Lower leg skin (tissue), 3 donors: Measurements from ENCODE around the gene THYN1.

Source experiments
- CTCF ChIP-seq, 3 donors: fragments of 450-650 bp; IDR thresholded peaks; one replicate each; pipeline ENCODE4 v1.5.1; 2016; ENCODE audit warnings: antibody characterized with exemption in 3 of 3, mild to moderate bottlenecking in 3 of 3, moderate library complexity in 2 of 3
- POLR2A ChIP-seq, 2 donors: fragments of 450-650 bp; IDR thresholded peaks; one replicate each; pipeline ENCODE4 v1.6.1; 2016 to 2017; ENCODE audit warnings: antibody characterized with exemption in 2 of 2, mild to moderate bottlenecking in 1 of 2, moderate library complexity in 1 of 2

GRCh38 chr11:134292661-134293060, 39.5 kb upstream of the THYN1 start:
- TF ChIP-seq CTCF (IDR thresholded peaks at IDR 0.05), result no peak
- TF ChIP-seq POLR2A (IDR thresholded peaks at IDR 0.05), result no peak
